Measurements from ENCODE around the gene VSTM2L.

DNA sequence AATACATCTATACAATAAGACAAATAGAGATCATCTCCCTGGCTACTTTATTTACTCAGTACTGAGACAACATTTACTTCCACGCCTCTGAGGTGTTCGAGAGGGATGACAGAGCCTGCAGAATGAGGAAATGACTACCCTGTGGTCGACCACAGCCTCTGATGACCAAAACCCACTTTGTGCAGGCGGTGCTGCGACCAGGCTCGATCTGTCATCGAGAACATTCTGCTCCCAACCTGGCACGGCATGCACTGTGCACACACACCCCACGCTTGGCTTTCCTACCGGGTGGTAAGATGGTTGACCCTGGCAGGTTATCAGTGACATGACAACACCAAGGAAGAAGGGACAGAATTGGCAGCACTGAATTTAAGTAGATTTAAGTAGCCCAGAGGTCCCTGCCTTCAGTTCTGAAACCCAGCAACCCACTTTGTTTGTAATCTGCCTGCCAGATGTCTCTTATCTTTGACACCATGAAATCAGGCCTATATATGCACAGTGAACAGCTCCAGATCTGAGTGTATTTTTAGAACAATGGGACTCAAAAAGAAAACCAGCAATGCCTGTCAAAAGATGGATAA is 87.7 kb downstream of the VSTM2L start:
- TF ChIP-seq, protein P1, sequence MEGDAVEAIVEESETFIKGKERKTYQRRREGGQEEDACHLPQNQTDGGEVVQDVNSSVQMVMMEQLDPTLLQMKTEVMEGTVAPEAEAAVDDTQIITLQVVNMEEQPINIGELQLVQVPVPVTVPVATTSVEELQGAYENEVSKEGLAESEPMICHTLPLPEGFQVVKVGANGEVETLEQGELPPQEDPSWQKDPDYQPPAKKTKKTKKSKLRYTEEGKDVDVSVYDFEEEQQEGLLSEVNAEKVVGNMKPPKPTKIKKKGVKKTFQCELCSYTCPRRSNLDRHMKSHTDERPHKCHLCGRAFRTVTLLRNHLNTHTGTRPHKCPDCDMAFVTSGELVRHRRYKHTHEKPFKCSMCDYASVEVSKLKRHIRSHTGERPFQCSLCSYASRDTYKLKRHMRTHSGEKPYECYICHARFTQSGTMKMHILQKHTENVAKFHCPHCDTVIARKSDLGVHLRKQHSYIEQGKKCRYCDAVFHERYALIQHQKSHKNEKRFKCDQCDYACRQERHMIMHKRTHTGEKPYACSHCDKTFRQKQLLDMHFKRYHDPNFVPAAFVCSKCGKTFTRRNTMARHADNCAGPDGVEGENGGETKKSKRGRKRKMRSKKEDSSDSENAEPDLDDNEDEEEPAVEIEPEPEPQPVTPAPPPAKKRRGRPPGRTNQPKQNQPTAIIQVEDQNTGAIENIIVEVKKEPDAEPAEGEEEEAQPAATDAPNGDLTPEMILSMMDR (IDR thresholded peaks at IDR 0.05) = no peak
- TF ChIP-seq ZFX (IDR thresholded peaks at IDR 0.05; ENCODE audit: borderline replicate concordance) = no peak

Data from 22Rv1 (cell line).